Measurements from ENCODE around the gene SLC15A4.
"Not testable (repeated sequence)": the region's sequence is repeated elsewhere in the genome, so short reads cannot be mapped to it uniquely, and the experiment has no call there.

SLC15A4 gene

DNA sequence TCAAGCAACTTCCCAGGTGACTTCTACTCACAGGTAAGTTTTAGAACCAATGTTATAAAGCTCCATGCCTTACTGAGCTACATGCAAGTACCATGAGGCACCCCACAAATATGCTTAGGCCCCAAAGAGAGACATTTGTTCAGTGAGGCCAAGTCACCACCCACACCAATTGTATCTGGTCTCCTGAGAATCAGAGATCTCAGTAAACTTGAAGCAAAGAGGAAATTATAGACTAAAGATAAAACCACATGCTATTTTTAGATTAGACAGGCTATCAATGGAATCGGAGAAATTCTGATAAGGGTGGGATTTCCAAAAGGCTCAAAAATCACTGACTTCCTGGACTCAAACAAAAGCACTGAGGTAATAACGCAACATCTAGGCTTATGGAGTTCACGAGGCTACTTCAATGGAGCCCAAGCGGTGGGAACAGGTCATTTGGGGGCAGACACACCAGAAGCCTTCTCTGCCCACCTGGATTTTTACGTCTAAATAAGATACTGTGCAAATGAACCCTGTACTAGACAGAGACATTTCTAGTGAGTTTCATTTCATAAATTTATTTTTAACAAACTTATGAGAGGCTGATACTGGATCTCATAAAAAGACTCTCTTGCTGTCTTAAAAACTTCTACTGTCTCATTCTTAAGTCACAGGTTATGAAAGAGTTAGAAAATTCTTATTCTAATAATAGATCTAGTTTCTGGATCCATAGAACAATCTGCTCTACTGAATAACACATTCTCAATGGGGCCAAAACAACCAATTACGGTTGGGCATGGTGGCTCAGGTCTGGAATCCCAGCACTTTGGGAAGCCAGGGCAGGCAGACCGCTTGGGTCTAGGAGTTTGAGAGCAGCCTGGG lies 7.7 kb downstream of the SLC15A4 start:
- DNase-seq: no peak
- intact Hi-C loops (cut with DNase I): no loop called here

DNA sequence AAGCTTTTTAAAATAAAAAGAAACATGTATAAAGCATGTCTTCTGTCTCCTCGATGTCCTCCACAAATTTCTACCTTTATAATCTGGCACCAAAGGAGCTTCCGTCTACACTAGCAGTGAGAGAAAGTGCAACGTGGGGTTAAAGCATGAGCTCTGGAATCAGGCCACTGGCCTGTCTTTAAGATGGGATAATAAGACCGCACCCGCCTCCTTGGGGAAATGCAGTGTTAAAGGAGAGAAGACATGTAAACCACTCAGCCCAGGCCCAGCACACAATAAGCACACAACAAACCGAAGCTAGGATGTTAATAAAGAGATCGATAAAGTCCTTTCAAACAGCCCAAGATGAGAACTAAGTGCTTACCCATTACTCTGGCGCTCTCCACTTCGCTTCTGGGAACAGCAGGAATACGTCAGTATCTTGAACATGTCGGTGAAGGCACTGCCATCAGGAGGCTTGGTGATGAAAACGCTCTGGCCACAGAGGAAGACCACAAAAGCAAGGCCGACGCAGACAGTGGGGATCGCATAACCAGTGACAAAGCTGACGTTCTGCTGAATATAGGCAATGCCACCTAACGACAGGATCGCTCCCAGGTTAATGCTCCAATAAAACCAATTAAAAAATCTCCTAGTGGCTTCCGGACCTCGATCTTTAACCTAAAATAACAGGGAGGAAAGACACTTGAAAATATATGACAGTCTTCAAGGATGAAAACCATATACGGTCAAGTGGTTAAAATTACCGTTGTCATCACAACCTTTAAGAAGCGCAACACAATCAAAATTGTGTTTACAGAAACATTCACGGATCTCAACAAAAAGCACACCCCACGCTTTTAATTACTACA lies 9.1 kb downstream of the SLC15A4 start:
- intact Hi-C loops (cut with DNase I): no loop called here
- no peak for DNase-seq

DNA sequence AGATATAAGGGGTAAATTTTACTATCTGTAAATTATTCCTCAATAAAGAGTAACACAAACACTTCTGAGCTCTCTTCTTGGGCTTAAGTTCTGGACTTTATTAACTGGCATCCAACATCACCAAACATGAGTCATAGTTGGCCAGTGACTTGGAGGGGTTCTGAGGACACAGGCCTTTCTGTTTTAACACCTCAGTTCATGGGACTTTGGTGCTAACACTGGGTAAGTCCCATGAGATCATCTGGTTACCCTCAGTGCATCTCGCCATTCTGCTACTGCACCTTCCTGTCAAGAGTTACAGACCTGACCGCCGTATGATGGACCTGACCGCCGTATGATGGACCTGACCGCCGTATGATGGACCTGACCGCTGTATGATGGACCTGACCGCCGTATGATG lies 9.9 kb downstream of the SLC15A4 start:
- intact Hi-C loops (cut with DNase I): no loop called here
- no peak for DNase-seq

DNA sequence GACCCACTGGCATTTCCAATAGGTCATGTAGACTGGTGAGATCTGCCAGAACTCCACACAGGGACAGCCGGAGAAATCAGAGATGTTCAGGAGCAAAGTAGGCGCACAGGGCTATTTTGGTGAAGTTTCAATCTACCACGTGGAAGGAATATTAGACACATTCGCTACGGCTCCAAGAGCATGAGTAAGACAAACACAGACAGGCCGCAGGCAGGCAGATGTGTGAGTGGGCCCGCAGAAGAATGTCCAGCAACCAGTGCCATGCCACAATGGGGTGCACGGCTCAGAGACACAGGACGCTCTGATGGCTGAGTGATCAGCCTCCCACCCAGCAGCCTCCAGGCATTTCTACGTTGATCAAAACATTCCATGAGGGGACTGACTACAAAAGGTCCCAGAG lies 10.4 kb downstream of the SLC15A4 start:
- intact Hi-C loops (cut with DNase I): no loop called here
- DNase-seq: peak in 1 of 10 donors; percentile 82

DNA sequence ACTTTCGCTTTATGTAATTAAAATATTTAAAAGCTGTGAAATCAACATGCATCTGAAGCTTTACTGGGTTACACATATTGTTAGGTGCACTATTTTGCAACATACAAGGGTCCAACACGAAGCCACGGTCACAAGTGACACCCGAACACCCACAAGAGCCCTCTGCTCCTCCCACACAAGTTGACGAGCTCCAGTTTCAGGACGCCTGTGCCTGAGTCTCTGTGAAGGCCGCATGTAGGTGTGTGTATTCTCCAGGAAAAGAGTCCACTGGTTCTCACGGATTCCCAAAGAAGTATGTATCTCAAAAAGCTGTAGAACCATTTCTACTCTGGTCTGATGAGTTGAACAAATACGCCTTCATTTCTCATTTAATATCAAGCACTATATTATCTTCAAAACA lies 12.0 kb downstream of the SLC15A4 start:
- intact Hi-C loops (cut with DNase I): no loop called here
- DNase-seq: peak in 1 of 10 donors; percentile 62

DNA sequence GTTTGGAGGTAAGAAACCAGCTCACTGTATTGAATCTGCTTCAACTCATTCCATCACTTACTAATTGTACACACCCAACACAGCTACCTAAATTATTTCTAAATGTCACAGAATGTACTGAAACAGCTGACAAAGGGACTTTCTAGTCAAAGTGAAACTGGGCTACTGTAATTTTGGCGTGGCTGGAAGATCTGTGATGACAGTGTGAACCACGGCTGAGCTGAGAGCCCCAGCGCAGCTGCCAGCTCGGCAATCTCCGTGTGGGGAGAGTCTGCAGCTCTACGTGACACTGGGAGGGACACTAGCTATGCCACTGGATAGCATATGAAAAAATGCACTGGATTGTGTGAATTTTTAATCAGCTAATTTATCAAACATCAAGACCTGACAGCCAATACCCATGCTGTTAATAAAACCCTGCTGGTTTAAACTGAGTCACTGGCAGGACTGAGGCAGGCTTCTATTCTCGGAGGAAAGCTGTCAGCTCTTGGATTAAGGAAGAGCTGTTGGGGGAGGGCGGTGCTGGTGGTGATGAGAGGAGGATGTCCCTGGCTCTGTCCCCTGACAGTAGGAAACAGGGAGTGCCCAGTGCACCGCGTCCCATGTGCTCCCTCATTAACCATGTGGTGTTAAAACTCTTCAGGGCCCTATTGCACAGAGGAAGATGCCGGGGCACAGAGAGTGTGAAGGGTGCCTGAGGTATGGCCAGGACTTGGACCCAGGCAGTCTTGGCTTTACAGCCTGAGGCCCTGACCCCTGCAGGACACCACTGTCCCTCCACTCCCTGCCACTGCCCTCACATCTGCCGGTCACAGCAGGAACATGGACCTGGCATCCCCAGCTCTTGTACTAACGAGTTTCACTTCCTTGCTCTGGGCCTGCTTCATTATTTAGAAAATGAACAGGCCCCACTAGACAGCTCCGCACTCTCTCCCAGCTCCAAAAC lies 13.3 kb downstream of the SLC15A4 start:
- peak in 6 of 10 donors; percentile 31 to 91 (median 77) for DNase-seq
- intact Hi-C loops (cut with DNase I): no loop called here

DNA sequence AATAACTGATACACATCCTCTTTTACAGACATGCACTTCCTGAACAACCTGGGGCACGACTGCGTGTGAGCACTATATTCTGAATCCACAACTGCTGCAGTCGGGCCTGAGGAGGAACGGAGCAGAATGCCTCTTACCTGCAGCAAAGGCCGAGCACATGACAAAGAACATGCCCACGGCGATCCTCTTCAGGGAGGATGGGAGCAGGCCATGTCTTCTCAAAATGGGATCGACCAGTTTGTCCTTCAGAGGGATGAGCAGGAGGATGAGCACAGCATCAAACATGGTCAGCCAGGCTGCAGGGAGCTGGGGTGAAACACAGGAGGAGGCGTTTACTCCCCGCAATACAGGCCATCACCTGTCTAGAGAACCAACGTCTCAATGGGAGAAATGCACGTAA lies 15.1 kb downstream of the SLC15A4 start:
- intact Hi-C loops (cut with DNase I): no loop called here
- peak in 1 of 10 donors; percentile 74 for DNase-seq

DNA sequence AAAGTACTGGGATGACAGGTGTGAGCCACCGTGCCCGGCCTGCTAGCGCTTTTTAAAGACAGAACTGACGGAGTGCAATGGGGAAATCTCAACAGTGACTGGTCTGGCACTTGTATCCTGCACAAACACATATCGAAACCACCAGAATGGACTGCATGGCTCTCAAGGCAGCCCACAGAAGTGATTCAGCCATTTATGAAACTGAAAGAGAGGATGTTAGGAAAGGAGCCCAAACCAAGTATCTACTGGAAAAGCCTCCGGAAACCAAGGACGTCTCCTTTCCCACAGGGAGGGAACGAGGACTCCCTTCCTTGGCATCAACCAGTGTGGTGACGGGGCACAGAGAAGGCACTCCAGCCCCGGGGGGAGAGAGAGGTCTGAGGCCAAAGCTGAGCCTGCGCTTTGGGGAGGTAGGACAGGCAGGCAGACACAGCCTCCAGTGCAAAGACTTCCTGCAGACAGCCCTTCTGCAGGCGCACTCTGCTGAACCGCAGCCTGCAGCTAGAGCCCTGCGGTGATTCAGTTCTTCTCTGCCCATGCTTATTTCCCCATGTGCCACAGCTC lies 16.5 kb downstream of the SLC15A4 start:
- peak in 5 of 10 donors; percentile 42 to 91 (median 84) for DNase-seq
- intact Hi-C loops (cut with DNase I): no loop called here

DNA sequence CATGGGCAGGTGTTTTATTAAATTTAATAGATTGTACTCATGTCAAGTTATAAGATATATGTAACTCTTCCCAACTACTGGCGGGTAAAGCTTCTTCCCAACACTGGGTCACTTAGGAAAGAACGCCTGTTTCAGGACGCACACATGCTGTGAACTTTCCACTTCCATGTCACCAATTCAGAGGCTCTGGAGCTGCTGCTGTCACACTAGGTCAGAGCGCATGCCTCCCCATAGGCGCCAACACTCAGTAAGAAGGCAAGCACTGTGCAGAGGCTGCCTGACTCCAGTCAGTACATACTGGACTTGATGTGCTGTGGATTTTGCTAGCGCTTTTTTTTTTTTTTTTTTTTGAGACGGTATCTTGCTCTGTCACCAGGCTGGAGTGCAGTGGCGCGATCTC lies 17.2 kb downstream of the SLC15A4 start:
- intact Hi-C loops (cut with DNase I): no loop called here
- DNase-seq: no peak

DNA sequence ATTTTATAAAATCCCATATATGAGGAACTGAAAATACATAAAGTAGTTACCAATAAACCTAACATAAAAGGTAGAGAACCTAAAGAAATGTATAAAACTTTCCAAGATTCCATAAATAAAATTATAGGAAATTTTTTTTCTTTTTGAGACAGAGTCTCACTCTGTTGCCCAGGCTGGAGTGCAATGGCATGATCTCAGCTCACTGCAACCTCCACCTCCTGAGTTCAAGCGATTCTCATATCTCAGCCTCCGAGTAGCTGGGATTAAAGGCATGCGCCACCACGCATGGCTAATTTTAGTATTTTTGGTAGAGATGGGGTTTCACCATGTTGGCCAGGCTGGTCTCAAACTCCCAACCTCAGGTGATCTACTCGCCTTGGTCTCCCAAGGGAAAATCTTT lies 18.4 kb downstream of the SLC15A4 start:
- intact Hi-C loops (cut with DNase I); DNase-seq: not testable (repeated sequence)

DNA sequence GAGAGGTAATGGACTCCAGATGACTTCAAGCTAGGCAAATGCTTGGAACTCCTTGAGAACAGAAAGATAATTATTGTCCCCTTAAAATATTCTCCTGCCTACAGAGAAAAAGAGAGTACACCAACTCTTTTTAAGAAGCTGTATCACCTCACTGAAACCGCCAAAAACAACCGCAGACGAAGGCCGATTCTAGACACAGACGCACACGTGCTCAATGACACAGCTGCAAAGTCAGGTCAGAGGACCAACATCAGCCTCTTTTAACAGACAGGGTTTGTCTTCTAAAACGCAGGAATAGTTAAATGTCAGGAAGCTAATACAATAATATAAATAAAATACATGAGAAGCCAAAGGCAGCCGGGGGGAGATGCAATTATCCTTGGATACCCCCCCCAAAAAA lies 19.0 kb downstream of the SLC15A4 start:
- intact Hi-C loops (cut with DNase I): no loop called here
- no peak for DNase-seq

DNA sequence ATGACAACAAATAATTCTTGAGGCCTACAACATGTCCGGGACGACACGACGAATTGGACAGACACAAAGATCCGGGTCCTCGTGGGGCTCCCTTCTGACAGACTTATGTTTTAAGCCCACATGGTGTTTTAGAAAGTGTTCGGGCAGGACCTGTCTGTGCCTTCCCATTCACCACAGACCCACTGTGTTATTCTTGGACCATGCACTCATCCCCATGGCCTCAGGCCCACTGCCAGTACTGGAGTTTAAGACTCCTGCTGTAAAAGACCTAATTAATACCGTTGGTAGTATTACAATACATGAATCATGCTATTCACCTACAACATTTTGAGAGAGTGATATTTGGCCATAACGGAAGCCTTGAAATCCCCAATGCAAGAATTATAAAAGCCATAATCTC lies 20.0 kb downstream of the SLC15A4 start:
- DNase-seq: no peak
- intact Hi-C loops (cut with DNase I): no loop called here

DNA sequence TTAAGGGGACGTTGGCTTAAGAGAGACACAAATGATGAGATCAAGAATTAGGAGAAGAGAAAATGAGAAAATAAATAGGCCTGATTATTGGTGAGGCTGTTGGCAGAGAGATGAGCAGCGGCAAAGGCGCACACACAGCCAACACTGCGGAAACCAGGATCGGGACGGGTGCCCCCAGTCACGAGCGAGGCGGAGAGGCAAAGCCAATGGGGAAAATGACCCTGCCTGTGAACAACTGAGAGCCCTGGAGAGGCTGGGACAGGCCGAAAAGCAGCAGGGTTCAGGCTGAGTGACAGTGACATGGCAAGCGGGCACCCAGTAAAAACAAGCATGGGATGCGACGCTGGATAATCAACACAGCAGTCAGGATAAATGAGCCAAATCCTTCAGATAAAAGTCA lies 21.0 kb downstream of the SLC15A4 start:
- peak in 1 of 10 donors; percentile 72 for DNase-seq
- intact Hi-C loops (cut with DNase I): no loop called here

DNA sequence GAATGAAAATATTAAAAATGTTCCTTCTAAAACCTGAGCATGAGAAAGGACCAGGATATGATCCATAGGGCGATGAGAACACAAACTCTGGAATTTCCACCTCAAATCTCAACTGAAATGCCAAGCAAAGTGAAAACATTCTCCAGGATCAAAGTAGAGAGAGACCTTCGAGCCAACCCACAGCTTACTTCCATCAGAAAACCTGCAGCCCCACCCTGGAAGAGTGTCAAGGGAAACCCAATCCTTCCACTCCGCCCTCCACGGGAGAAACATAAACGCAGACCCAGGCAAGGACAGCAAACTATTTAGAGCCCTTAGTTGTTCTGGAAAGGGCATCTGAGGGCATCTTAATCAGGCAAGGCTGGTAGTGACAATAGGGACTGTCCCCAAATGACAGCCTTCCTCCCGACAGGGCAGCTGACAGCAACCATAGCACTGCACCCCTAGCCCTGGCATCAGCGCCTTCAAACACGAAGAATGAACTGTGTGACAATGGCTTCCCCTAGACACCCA lies 21.8 kb downstream of the SLC15A4 start:
- intact Hi-C loops (cut with DNase I): no loop called here
- peak in 1 of 10 donors; percentile 7 for DNase-seq

DNA sequence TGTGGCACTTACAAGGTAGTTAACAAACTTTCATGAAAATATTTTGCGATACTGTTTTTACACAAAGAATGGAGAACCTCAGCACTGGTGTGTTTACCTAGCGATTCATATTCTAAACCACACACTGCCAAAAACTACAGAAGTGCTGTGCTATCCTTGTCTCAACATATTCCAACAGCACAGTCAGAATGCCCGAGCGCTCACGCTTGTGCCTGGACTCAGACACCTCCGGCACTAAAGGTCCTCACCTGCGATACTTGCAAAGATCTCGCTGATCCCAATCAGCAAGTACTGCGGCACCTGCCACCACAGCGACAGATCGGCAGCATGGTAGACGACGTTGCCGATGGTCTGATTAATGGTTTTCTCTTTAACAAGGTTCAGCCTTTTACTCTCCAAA lies 23.2 kb downstream of the SLC15A4 start:
- intact Hi-C loops (cut with DNase I): no loop called here
- peak in 1 of 10 donors; percentile 42 for DNase-seq

DNA sequence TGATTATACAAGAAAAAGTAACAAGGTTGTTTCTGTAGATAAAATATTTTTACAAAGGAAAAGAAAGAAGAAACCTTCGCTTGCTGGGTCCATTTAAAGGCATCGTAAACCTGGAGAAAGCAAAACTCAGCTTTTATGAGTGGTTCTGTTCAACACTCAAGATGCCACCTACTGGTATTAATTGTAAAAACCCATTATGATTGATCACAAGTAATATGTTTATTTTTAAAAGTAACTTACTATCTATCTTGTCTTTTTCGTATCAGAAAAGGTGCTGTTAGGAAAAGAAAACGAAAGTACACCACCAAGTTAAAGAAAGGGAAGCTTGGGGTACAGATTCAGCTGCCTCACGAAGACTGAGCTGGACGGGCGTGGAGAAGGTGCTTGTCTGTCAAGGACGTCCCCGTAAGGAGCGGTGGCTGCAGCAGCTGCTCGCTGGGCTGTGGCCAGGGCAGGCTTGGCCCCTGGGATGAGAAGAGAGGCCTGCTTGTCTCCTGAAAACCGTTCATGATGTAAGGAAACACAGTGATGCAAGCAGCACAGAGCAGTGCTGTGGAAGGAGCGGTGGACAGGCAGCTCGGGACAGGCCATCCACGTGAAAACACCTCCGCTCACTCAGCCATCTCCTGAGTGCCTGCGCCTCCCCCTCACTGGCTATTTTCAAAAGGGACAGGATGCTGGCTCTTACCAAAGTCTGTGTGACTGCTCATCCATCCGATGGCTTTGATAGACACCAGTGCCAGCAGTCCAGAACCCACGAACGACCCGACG lies 25.0 kb downstream of the SLC15A4 start:
- intact Hi-C loops (cut with DNase I): no loop called here
- peak in 1 of 10 donors; percentile 88 for DNase-seq

DNA sequence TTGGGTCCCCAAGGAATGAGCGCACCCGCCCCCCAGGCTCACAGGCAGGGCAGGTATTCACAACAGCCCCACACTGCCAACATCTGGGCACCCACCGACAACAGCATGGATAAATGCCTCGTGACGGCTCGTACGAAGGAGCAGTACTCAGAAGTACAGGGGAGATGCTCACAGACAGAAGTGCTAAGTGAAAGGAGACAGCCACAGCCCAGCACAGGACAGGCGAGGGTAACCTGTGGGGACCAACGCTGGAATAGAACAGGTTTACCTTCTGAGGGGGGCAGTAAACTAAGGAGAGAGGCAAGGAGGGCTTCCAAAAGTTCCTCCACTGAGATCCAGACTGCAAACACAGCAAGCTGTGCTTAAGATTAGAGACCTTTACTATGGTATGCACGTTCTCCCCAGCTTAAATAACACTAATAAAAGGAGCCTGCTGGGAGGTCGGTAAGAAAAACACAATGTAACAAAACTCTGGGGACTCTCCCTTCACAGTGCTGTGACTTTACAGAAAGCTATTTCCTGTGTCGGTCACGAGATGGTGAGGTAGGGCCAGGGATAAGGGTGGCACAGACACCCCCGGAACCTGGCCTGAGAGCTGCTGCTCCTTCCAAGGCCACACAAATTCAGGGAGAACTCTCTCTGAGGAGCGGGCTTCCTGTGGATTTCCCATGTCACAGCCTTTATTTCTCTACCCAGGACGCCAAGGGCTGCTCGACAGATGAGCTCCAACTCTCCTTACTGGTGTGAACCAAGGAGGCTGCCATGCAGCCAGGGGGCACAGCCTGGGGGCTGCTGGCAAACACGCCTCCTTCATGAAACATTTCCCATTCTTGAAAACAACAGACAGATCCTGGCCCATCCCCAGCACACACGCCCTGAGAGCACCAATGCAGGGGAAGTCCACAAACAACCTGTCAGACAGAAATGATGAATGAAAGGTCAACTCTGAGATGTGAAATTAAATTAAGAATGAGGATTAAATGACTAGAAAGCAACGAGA lies 26.3 kb downstream of the SLC15A4 start:
- intact Hi-C loops (cut with DNase I): no loop called here
- DNase-seq: peak in 1 of 10 donors; percentile 36

Data from posterior cingulate gyrus (tissue), 11 donors.